K562 (cell line): ENCODE measurements around the gene ZNF121. TPM values are rescaled to one million over a fixed set of nuclear protein-coding genes. Genes with fewer than 3 reads are reported as not detected.

ENCODE experiments used
- ATF7 ChIP-seq: fragments of 450-650 bp; IDR thresholded peaks from 2 replicates; pipeline ENCODE4 v1.7.1; 2014; ENCODE audit warnings: mild to moderate bottlenecking, moderate library complexity
- CTCF ChIP-seq, 3 experiments: IDR thresholded peaks in 2 of 3; conservative IDR thresholded peaks in 1 of 3; 2 replicates each; pipeline ENCODE4 v1.5.1; 2011 to 2012; ENCODE audit warnings: low read length in 3 of 3, mild to moderate bottlenecking in 3 of 3, control low read depth in 2 of 3, improper control_type of control experiment in 1 of 3, inconsistent platforms in 1 of 3, low read depth in 1 of 3, mixed read lengths in 1 of 3, moderate library complexity in 1 of 3; ENCODE audit not compliant: insufficient read depth in 2 of 3
- CXXC5 ChIP-seq: fragments of 250-450 bp; sonication (Bioruptor Pico); IDR thresholded peaks from 2 replicates; pipeline ENCODE4 v1.8.0; 2022; ENCODE audit warnings: inconsistent platforms, mild to moderate bottlenecking, moderate library complexity
- E2F8 ChIP-seq: fragments of 450-650 bp; IDR thresholded peaks from 2 replicates; pipeline ENCODE4 v1.7.1; 2018; ENCODE audit warnings: mild to moderate bottlenecking, low read depth; ENCODE audit not compliant: partially characterized antibody
- HDAC6 ChIP-seq: IDR thresholded peaks from 2 replicates; pipeline ENCODE4 v1.6.1; 2012; ENCODE audit warnings: low read depth, mild to moderate bottlenecking, control low read depth, inconsistent platforms, low read length, moderate library complexity
- HMG20A ChIP-seq: fragments of 450-650 bp; formaldehyde crosslinking; conservative IDR thresholded peaks from 2 replicates; pipeline ENCODE4 v1.4.0; 2020; ENCODE audit warnings: mild to moderate bottlenecking, mixed read lengths
- LARP7 ChIP-seq: fragments of 450-650 bp; IDR thresholded peaks from 2 replicates; pipeline ENCODE4 v1.6.1; 2016
- MEF2A ChIP-seq: IDR thresholded peaks from 2 replicates; pipeline ENCODE4 v1.6.1; 2011; ENCODE audit warnings: low read depth, mild to moderate bottlenecking, low read length, moderate library complexity; ENCODE audit not compliant: control insufficient read depth
- MXI1 ChIP-seq: IDR thresholded peaks from 2 replicates; pipeline ENCODE4 v1.6.1; 2011; ENCODE audit warnings: low read depth, mild to moderate bottlenecking, improper control_type of control experiment, low read length
- POLR2B ChIP-seq: fragments of 450-650 bp; IDR thresholded peaks from 2 replicates; pipeline ENCODE4 v1.6.1; 2018; ENCODE audit warnings: low read depth; ENCODE audit not compliant: partially characterized antibody
- STAT5B ChIP-seq: fragments of 250-450 bp; sonication (Bioruptor Pico); IDR thresholded peaks from 2 replicates; pipeline ENCODE4 v1.8.0; 2021; ENCODE audit warnings: mild to moderate bottlenecking, inconsistent platforms
- TSHZ1 ChIP-seq: fragments of 250-450 bp; sonication (Bioruptor Pico); IDR thresholded peaks from 2 replicates; pipeline ENCODE4 v1.4.0; 2020; ENCODE audit warnings: mild to moderate bottlenecking, moderate library complexity
- ZBTB33 ChIP-seq: sonication (generic); formaldehyde crosslinking; IDR thresholded peaks from 2 replicates; pipeline ENCODE4 v1.8.1; 2023; ENCODE audit warnings: mild to moderate bottlenecking, missing genetic modification reagents
- ZNF41 ChIP-seq: fragments of 250-450 bp; sonication (Bioruptor Pico); conservative IDR thresholded peaks from 2 replicates; pipeline ENCODE4 v1.4.0; 2020; ENCODE audit warnings: mild to moderate bottlenecking
- ZNF431 ChIP-seq: sonication (generic); formaldehyde crosslinking; IDR thresholded peaks from 2 replicates; pipeline ENCODE4 v1.8.0; 2022; ENCODE audit warnings: mild to moderate bottlenecking, missing genetic modification reagents
- ZNF76 ChIP-seq: fragments of 250-450 bp; sonication (Bioruptor Pico); IDR thresholded peaks from 2 replicates; pipeline ENCODE4 v1.4.0; 2020; ENCODE audit warnings: mild to moderate bottlenecking, moderate library complexity, borderline replicate concordance
- ZNF79 ChIP-seq: fragments of 250-450 bp; sonication (Bioruptor Pico); IDR thresholded peaks from 2 replicates; pipeline ENCODE4 v1.4.0; 2020; ENCODE audit warnings: low read depth, mild to moderate bottlenecking, moderate library complexity
- polyA plus RNA-seq, 8 experiments: library from polyadenylated mRNA; depleted of rRNA in 4 of 8; stranded (reverse) in 5 of 8; unstranded in 3 of 8; fragments of >200 nt; fragmentation: Nextera tagmentation in 2 of 8; fragmentation: Illumina TruSeq in 1 of 8; extraction: Ambion mirVana in 2 of 8; extraction: Trizol in 1 of 8; gene quantifications; 2 replicates each; pipeline versions ENCODE4 v1.2.1 to v1.2.3, GENCODE V29; 2011 to 2014; ENCODE audit warnings: inconsistent platforms in 1 of 8, missing spikeins in 1 of 8
- total RNA-seq, 7 experiments: library from RNA; depleted of rRNA in 6 of 7; stranded (reverse); fragments of >200 nt in 6 of 7; fragmentation: Illumina TruSeq in 2 of 7; extraction: Trizol in 2 of 7; gene quantifications; 2 replicates each; pipeline versions ENCODE4 v1.2.1 to v1.2.3, GENCODE V29; 2011 to 2021; ENCODE audit warnings: low replicate concordance in 1 of 7

The ZNF121 gene
- total and polyA plus RNA-seq, 9 of the 15 experiments (the other 6 are each of a cell fraction or from before 2014, with no cell fraction given): 14.6 to 115 (median 33.4) TPM

DNA sequence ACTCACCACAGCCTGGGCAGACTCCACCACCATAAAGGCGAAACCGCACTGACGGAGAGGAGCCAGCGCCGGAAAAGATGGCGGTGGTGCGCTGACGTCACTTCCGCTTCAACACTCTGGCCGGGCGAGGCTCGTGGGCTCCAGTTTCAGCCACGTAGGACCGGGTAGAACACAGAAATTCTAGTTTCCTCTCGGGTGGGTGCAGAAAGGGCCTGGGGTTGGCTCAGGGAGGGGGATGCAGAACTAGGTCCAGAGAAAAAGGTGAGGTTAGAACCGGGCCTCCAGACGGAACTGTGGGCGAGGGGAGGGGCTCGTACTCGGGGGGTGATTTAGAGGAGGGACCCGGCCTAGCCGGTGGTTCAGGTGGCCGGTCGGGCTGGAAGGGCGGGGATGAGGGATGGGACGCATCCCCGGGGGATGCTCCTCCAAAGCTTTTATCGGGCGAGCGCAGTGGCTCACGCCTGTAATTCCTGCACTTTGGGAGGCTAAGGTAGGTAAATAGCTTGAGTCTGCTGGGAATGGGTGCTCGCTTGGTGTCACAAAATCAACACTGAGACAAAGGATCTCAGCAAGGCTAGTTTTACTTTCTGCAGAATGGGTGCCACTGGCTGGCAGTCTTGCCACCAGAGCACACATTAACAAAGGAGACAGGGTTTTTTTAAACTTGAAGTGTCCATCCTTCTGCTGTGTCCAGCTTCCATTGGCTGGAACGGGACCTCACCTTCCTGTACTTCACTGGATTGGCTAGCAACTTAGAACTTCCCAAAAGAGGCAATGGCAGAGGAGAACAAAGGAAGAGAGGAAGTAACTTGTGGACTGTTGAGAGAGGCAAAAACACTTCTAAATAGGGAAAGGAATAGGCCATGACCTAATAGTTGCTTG, 37.1 kb upstream of the ZNF121 start, which contains the start of gene ZNF561 (continued):
- no peak for TF ChIP-seq ZNF431 (CRISPR knock-in tag)
- no peak for TF ChIP-seq STAT5B (CRISPR knock-in tag)
- no peak for TF ChIP-seq MEF2A
- TF ChIP-seq MXI1: 0 out of 2 replicates have a peak, but pooled peaks have one; percentile 12
- TF ChIP-seq HMG20A (CRISPR knock-in tag): no peak
- no peak for TF ChIP-seq HDAC6
- peak; percentile 76 for TF ChIP-seq CXXC5
- peak; percentile 98 for TF ChIP-seq ATF7
- no peak for TF ChIP-seq ZNF79 (CRISPR knock-in tag)
- TF ChIP-seq ZNF76 (CRISPR knock-in tag): no peak
- peak; percentile 48 for TF ChIP-seq POLR2B
- no peak for TF ChIP-seq LARP7
- no peak for TF ChIP-seq CTCF (IDR thresholded peaks at IDR 0.05 in 2 of 3, conservative IDR thresholded peaks at IDR 0.05 in 1 of 3; ENCODE audit: insufficient read depth in 2 of 3, low read depth in 1 of 3, low read length in 3 of 3)
- TF ChIP-seq ZBTB33: no peak
- TF ChIP-seq E2F8: peak; percentile 93
- no peak for TF ChIP-seq ZNF41 (CRISPR knock-in tag)
- TF ChIP-seq TSHZ1 (CRISPR knock-in tag): no peak
